K562 (cell line): ENCODE results near the gene SGMS1.

Source experiments
- CTCF ChIP-seq, 3 experiments: IDR thresholded peaks in 2 of 3; conservative IDR thresholded peaks in 1 of 3; 2 replicates each; pipeline ENCODE4 v1.5.1; 2011 to 2012; ENCODE audit warnings: low read length in 3 of 3, mild to moderate bottlenecking in 3 of 3, control low read depth in 2 of 3, improper control_type of control experiment in 1 of 3, inconsistent platforms in 1 of 3, low read depth in 1 of 3, mixed read lengths in 1 of 3, moderate library complexity in 1 of 3; ENCODE audit not compliant: insufficient read depth in 2 of 3
- EZH2 ChIP-seq: IDR thresholded peaks from 2 replicates; pipeline ENCODE4 v1.6.1; 2012; ENCODE audit warnings: low read depth, mild to moderate bottlenecking, inconsistent platforms, low read length, borderline replicate concordance
- FOXK2 ChIP-seq, 2 experiments: fragments of 450-650 bp; IDR thresholded peaks in 1 of 2; conservative IDR thresholded peaks in 1 of 2; 2 replicates each; pipeline ENCODE4 v1.6.1; 2016; ENCODE audit warnings: low read depth in 2 of 2, mild to moderate bottlenecking in 1 of 2
- LCOR ChIP-seq: sonication (generic); formaldehyde crosslinking; IDR thresholded peaks from 2 replicates; pipeline ENCODE4 v1.8.0; 2022; ENCODE audit warnings: mild to moderate bottlenecking, missing genetic modification reagents
- NFIX ChIP-seq: fragments of 250-450 bp; sonication (Bioruptor Pico); IDR thresholded peaks from 2 replicates; pipeline ENCODE4 v1.4.0; 2020; ENCODE audit warnings: low read depth, mild to moderate bottlenecking, moderate library complexity
- NFRKB ChIP-seq: fragments of 450-650 bp; IDR thresholded peaks from 2 replicates; pipeline ENCODE4 v1.6.1; 2016; ENCODE audit warnings: low read depth
- POLR2G ChIP-seq: fragments of 200-400 bp; formaldehyde crosslinking; IDR thresholded peaks from 2 replicates; pipeline ENCODE4 v1.6.1; 2017; ENCODE audit warnings: low read depth, mild to moderate bottlenecking, antibody characterized with exemption, low read length, moderate library complexity
- PTBP1 ChIP-seq: fragments of 200-400 bp; formaldehyde crosslinking; IDR thresholded peaks from 2 replicates; pipeline ENCODE4 v1.6.1; 2017; ENCODE audit warnings: low read depth, low read length
- RAD21 ChIP-seq, 2 experiments: fragments of 250-450 bp in 1 of 2; fragments of 450-650 bp in 1 of 2; sonication (Bioruptor Pico) in 1 of 2; formaldehyde crosslinking in 1 of 2; IDR thresholded peaks in 1 of 2; conservative IDR thresholded peaks in 1 of 2; 2 replicates each; pipeline versions ENCODE4 v1.4.0 to v1.8.0; 2020 to 2022; ENCODE audit warnings: mild to moderate bottlenecking in 2 of 2, moderate library complexity in 1 of 2
- TCF7L2 ChIP-seq: fragments of 150-350 bp; IDR thresholded peaks from 2 replicates; pipeline ENCODE4 v1.6.1; 2016; ENCODE audit warnings: low read depth, mild to moderate bottlenecking, low read length, moderate library complexity
- UBTF ChIP-seq, 2 experiments: IDR thresholded peaks; 2 replicates each; pipeline ENCODE4 v1.6.1; 2012; ENCODE audit warnings: improper control_type of control experiment in 2 of 2, low read depth in 2 of 2, low read length in 2 of 2, borderline replicate concordance in 1 of 2
- ZNF232 ChIP-seq: sonication (generic); formaldehyde crosslinking; IDR thresholded peaks from 2 replicates; pipeline ENCODE4 v1.8.0; 2022; ENCODE audit warnings: mild to moderate bottlenecking, missing genetic modification reagents
- ZNF24 ChIP-seq: fragments of 450-650 bp; IDR thresholded peaks from 2 replicates; pipeline ENCODE4 v1.6.1; 2016
- TF ChIP-seq, protein P1 (sequence below): fragments of 250-450 bp; sonication (Bioruptor Pico); IDR thresholded peaks from 2 replicates; pipeline ENCODE4 v1.4.0; 2020; ENCODE audit warnings: mild to moderate bottlenecking

DNA sequence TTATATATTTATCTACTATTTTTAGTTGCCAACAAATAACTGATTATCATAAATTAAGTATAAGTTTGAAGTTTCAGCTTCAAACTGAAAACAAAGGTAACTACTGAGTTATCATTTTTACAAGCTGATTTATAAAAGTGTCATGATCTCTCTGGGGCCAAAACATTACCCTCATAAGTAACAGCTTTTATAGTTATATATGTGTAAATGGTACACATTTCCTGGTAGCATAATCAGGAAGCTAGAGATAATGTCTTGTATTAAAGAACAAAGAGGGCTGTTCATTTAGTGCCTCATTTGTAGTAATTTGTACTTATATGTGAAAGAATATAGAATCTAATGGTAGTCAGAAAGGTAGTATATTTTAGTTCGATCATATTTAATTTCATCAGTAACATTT lies 162.6 kb downstream of the SGMS1 start:
- TF ChIP-seq NFIX, result no peak
- TF ChIP-seq CTCF (IDR thresholded peaks at IDR 0.05 in 2 of 3, conservative IDR thresholded peaks at IDR 0.05 in 1 of 3; ENCODE audit: insufficient read depth in 2 of 3, low read depth in 1 of 3, low read length in 3 of 3), result no peak
- no peak for TF ChIP-seq TCF7L2
- TF ChIP-seq, protein P1, sequence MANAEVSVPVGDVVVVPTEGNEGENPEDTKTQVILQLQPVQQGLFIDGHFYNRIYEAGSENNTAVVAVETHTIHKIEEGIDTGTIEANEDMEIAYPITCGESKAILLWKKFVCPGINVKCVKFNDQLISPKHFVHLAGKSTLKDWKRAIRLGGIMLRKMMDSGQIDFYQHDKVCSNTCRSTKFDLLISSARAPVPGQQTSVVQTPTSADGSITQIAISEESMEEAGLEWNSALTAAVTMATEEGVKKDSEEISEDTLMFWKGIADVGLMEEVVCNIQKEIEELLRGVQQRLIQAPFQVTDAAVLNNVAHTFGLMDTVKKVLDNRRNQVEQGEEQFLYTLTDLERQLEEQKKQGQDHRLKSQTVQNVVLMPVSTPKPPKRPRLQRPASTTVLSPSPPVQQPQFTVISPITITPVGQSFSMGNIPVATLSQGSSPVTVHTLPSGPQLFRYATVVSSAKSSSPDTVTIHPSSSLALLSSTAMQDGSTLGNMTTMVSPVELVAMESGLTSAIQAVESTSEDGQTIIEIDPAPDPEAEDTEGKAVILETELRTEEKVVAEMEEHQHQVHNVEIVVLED (CRISPR knock-in tag), result no peak
- no peak for TF ChIP-seq PTBP1
- no peak for TF ChIP-seq ZNF232
- TF ChIP-seq POLR2G, result no peak
- TF ChIP-seq ZNF24, result no peak
- TF ChIP-seq LCOR (CRISPR knock-in tag), result no peak
- no peak for TF ChIP-seq UBTF (IDR thresholded peaks at IDR 0.05; ENCODE audit: borderline replicate concordance in 1 of 2, low read depth in 2 of 2, low read length in 2 of 2)
- TF ChIP-seq EZH2, result no peak
- no peak for TF ChIP-seq NFRKB
- no peak for TF ChIP-seq RAD21 (CRISPR knock-in tag; conservative IDR thresholded peaks at IDR 0.05 in 1 of 2, IDR thresholded peaks at IDR 0.05 in 1 of 2)
- TF ChIP-seq FOXK2 (conservative IDR thresholded peaks at IDR 0.05 in 1 of 2, IDR thresholded peaks at IDR 0.05 in 1 of 2; ENCODE audit: low read depth in 2 of 2), result no peak
